Measurements from ENCODE around the gene ANK3.
A peak's percentile ranks its signal among the peaks of the same experiment; 100 is the strongest.

ANK3 gene

DNA sequence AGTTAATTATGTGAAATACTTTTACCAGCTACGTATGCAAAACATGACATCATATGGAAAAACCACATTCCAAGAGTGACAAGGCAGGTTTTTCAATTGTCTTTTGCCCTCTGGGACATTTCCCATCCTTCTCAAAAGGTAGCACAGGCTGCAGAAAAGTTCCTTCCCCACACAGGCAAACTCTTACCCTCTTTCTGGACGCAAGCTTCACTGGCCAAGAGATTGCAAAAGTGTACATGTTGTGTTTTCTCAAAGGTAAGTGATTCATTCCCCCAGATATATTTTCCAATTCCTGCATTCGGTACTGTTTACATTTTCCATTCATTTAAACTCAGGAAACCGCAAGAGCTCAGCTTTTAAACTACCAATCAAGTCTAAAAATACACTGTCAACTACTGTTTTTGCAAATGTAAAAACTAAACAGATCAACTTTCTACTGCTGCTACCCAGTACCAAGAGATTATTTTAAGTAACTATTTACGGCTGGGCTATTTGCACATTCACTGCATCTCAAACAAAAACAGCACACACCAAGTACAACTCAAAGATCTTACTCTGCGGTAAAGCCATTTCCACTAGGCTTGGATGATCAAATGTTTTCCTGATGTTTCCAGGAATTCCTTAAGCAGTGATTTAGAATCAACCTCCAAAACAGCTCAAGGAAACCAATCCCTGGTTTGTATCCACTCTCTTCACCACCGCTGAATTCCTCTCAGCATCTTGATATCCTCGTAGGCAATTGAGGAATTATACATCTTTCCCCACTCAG is 249.7 kb downstream of the ANK3 start (continued):
- TF ChIP-seq, protein P1, sequence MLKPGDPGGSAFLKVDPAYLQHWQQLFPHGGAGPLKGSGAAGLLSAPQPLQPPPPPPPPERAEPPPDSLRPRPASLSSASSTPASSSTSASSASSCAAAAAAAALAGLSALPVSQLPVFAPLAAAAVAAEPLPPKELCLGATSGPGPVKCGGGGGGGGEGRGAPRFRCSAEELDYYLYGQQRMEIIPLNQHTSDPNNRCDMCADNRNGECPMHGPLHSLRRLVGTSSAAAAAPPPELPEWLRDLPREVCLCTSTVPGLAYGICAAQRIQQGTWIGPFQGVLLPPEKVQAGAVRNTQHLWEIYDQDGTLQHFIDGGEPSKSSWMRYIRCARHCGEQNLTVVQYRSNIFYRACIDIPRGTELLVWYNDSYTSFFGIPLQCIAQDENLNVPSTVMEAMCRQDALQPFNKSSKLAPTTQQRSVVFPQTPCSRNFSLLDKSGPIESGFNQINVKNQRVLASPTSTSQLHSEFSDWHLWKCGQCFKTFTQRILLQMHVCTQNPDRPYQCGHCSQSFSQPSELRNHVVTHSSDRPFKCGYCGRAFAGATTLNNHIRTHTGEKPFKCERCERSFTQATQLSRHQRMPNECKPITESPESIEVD (tag by site-specific recombination; IDR thresholded peaks at IDR 0.05), result peak; percentile 78
- TF ChIP-seq ZNF76 (tag by site-specific recombination; IDR thresholded peaks at IDR 0.05; ENCODE audit: borderline replicate concordance, low read depth) (peak; percentile 19; the same call in 1 of the 2 replicates), OVOL3 (tag by site-specific recombination; IDR thresholded peaks at IDR 0.05) (0 out of 2 replicates have a peak, but pooled peaks have one; percentile 4), WT1 (tag by site-specific recombination; IDR thresholded peaks at IDR 0.05) (peak; percentile 37; the same call in 1 of the 2 replicates), ZBTB20 (tag by site-specific recombination; IDR thresholded peaks at IDR 0.05) (peak; percentile 86), SP7 (tag by site-specific recombination; IDR thresholded peaks at IDR 0.05) (peak; percentile 79), MYNN (tag by site-specific recombination; IDR thresholded peaks at IDR 0.05; ENCODE audit: borderline replicate concordance) (no peak), ZNF561 (tag by site-specific recombination; IDR thresholded peaks at IDR 0.05; ENCODE audit: borderline replicate concordance) (peak; percentile 78; the same call in 1 of the 2 replicates), ZNF660 (tag by site-specific recombination; IDR thresholded peaks at IDR 0.05) (peak; percentile 74), ZSCAN23 (tag by site-specific recombination; IDR thresholded peaks at IDR 0.05) (no peak), ZNF629 (tag by site-specific recombination; IDR thresholded peaks at IDR 0.05) (peak; percentile 90), GFI1B (tag by site-specific recombination; IDR thresholded peaks at IDR 0.05) (peak; percentile 84), ZNF366 (tag by site-specific recombination; conservative IDR thresholded peaks at IDR 0.05) (peak; percentile 54; the same call in 1 of the 2 replicates), ZBTB21 (tag by site-specific recombination; IDR thresholded peaks at IDR 0.05) (0 out of 2 replicates have a peak, but pooled peaks have one; percentile 54), SP3 (tag by site-specific recombination; IDR thresholded peaks at IDR 0.05) (no peak), ZNF555 (tag by site-specific recombination; conservative IDR thresholded peaks at IDR 0.05) (no peak), PRDM1 (tag by site-specific recombination; IDR thresholded peaks at IDR 0.05) (peak; percentile 42; the same call in 1 of the 2 replicates), ZFP37 (tag by site-specific recombination; IDR thresholded peaks at IDR 0.05) (no peak)
- TF ChIP-seq, protein P2, sequence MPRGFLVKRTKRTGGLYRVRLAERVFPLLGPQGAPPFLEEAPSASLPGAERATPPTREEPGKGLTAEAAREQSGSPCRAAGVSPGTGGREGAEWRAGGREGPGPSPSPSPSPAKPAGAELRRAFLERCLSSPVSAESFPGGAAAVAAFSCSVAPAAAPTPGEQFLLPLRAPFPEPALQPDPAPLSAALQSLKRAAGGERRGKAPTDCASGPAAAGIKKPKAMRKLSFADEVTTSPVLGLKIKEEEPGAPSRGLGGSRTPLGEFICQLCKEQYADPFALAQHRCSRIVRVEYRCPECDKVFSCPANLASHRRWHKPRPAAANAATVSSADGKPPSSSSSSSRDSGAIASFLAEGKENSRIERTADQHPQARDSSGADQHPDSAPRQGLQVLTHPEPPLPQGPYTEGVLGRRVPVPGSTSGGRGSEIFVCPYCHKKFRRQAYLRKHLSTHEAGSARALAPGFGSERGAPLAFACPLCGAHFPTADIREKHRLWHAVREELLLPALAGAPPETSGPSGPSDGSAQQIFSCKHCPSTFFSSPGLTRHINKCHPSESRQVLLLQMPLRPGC (tag by site-specific recombination; IDR thresholded peaks at IDR 0.05), result 0 out of 2 replicates have a peak, but pooled peaks have one; percentile 60
- TF ChIP-seq, protein P3, sequence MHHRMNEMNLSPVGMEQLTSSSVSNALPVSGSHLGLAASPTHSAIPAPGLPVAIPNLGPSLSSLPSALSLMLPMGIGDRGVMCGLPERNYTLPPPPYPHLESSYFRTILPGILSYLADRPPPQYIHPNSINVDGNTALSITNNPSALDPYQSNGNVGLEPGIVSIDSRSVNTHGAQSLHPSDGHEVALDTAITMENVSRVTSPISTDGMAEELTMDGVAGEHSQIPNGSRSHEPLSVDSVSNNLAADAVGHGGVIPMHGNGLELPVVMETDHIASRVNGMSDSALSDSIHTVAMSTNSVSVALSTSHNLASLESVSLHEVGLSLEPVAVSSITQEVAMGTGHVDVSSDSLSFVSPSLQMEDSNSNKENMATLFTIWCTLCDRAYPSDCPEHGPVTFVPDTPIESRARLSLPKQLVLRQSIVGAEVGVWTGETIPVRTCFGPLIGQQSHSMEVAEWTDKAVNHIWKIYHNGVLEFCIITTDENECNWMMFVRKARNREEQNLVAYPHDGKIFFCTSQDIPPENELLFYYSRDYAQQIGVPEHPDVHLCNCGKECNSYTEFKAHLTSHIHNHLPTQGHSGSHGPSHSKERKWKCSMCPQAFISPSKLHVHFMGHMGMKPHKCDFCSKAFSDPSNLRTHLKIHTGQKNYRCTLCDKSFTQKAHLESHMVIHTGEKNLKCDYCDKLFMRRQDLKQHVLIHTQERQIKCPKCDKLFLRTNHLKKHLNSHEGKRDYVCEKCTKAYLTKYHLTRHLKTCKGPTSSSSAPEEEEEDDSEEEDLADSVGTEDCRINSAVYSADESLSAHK (tag by site-specific recombination; IDR thresholded peaks at IDR 0.05), result 0 out of 2 replicates have a peak, but pooled peaks have one; percentile 25
- TF ChIP-seq, protein P4, sequence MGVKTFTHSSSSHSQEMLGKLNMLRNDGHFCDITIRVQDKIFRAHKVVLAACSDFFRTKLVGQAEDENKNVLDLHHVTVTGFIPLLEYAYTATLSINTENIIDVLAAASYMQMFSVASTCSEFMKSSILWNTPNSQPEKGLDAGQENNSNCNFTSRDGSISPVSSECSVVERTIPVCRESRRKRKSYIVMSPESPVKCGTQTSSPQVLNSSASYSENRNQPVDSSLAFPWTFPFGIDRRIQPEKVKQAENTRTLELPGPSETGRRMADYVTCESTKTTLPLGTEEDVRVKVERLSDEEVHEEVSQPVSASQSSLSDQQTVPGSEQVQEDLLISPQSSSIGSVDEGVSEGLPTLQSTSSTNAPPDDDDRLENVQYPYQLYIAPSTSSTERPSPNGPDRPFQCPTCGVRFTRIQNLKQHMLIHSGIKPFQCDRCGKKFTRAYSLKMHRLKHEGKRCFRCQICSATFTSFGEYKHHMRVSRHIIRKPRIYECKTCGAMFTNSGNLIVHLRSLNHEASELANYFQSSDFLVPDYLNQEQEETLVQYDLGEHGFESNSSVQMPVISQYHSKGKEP (tag by site-specific recombination; IDR thresholded peaks at IDR 0.05), result 0 out of 2 replicates have a peak, but pooled peaks have one; percentile 33
- TF ChIP-seq, protein P5, sequence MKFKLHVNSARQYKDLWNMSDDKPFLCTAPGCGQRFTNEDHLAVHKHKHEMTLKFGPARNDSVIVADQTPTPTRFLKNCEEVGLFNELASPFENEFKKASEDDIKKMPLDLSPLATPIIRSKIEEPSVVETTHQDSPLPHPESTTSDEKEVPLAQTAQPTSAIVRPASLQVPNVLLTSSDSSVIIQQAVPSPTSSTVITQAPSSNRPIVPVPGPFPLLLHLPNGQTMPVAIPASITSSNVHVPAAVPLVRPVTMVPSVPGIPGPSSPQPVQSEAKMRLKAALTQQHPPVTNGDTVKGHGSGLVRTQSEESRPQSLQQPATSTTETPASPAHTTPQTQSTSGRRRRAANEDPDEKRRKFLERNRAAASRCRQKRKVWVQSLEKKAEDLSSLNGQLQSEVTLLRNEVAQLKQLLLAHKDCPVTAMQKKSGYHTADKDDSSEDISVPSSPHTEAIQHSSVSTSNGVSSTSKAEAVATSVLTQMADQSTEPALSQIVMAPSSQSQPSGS (tag by site-specific recombination; IDR thresholded peaks at IDR 0.05; ENCODE audit: low read depth), result peak; percentile 83
